ENCODE data around the gene PCOLCE2.

Gene PCOLCE2

GRCh38 chr3:142844339-142844977 is 44.4 kb downstream of the PCOLCE2 start:
- no peak overlapping the region for H3K14ac ChIP-seq (ENCODE audit: low read length)
- no peak overlapping the region for H3K23ac ChIP-seq (ENCODE audit: low read depth, low read length, poor library complexity)
- no peak overlapping the region for H2BK5ac ChIP-seq (ENCODE audit: low read length)
- no peak overlapping the region for H3K4me2 ChIP-seq (ENCODE audit: insufficient read depth, low read length, poor library complexity, severe bottlenecking)
- H2BK12ac ChIP-seq (ENCODE audit: low read length), result no peak overlapping the region
- DNase-seq (ENCODE audit: low spot score), result no peak
- H3K27ac ChIP-seq (replicated peaks; ENCODE audit: low read length), result no peak overlapping the region
- H3K27me3 ChIP-seq (ENCODE audit: control insufficient read depth in 3 of 3, insufficient read depth in 3 of 3, low read depth in 1 of 3, low read length in 3 of 3), result no peaks in the 10 kb centered on the region
- H2BK15ac ChIP-seq (ENCODE audit: low read length), result no peak overlapping the region
- H3K9ac ChIP-seq (ENCODE audit: low read depth, low read length, poor library complexity), result no peak overlapping the region
- no peak overlapping the region for H2AK5ac ChIP-seq (ENCODE audit: low read depth, low read length)
- no peaks in the 10 kb centered on the region for H3K79me1 ChIP-seq (ENCODE audit: low read depth, low read length)
- no peak overlapping the region for H3K4ac ChIP-seq (ENCODE audit: low read length)
- H3K36me3 ChIP-seq (replicated peaks in 1 of 2; ENCODE audit: control insufficient read depth in 2 of 2, insufficient read depth in 2 of 2, low read length in 2 of 2), result no peaks in the 10 kb centered on the region
- H3K4me3 ChIP-seq (ENCODE audit: low read length in 2 of 2), result no peak overlapping the region
- no peak overlapping the region for H4K8ac ChIP-seq (ENCODE audit: low read depth, low read length)
- no peaks in the 10 kb centered on the region for H3K4me1 ChIP-seq (ENCODE audit: control insufficient read depth in 2 of 2, insufficient read depth in 1 of 2, low read depth in 1 of 2, low read length in 2 of 2)
- no peak overlapping the region for H2AFZ ChIP-seq (ENCODE audit: low read length)
- no peak overlapping the region for H4K91ac ChIP-seq (ENCODE audit: low read depth, low read length, poor library complexity)
- H2BK120ac ChIP-seq (ENCODE audit: low read depth, low read length), result no peak overlapping the region
- H3K18ac ChIP-seq (ENCODE audit: low read length), result no peak overlapping the region
- no peaks in the 10 kb centered on the region for H3K9me3 ChIP-seq (replicated peaks in 1 of 2; ENCODE audit: control insufficient read depth in 2 of 2, insufficient read depth in 1 of 2, low read depth in 1 of 2, low read length in 2 of 2)
- WGBS, 2 donors (ENCODE audit: extremely low coverage in 2 of 2, insufficient read length in 2 of 2, insufficient replicate concordance in 1 of 2), result no CpG with 5 or more reads among the region's 4 CpGs

- no peak for DNase-seq (ENCODE audit: low spot score)
- Histone ChIP-seq H3K9me3 (replicated peaks in 1 of 2; ENCODE audit: control insufficient read depth in 2 of 2, insufficient read depth in 1 of 2, low read depth in 1 of 2, low read length in 2 of 2) (peaks cover 0 to 3% of the 10 kb centered on the region in 2 donors), H3K36me3 (replicated peaks in 1 of 2; ENCODE audit: control insufficient read depth in 2 of 2, insufficient read depth in 2 of 2, low read length in 2 of 2) (no peaks in the 10 kb centered on the region), H4K91ac (ENCODE audit: low read depth, low read length, poor library complexity) (no peak overlapping the region), H3K4ac (ENCODE audit: low read length) (no peak overlapping the region), H2BK5ac (ENCODE audit: low read length) (no peak overlapping the region), H3K9ac (ENCODE audit: low read depth, low read length, poor library complexity) (no peak overlapping the region), H2BK120ac (ENCODE audit: low read depth, low read length) (no peak overlapping the region), H2BK12ac (ENCODE audit: low read length) (no peak overlapping the region), H2AFZ (ENCODE audit: low read length) (no peak overlapping the region), H3K27me3 (ENCODE audit: control insufficient read depth in 3 of 3, insufficient read depth in 3 of 3, low read depth in 1 of 3, low read length in 3 of 3) (peaks cover 0 to 14% (median 0%) of the 10 kb centered on the region in 3 experiments), H3K4me2 (ENCODE audit: insufficient read depth, low read length, poor library complexity, severe bottlenecking) (no peak overlapping the region), H3K27ac (replicated peaks; ENCODE audit: low read length) (no peak overlapping the region), H3K4me1 (ENCODE audit: control insufficient read depth in 2 of 2, insufficient read depth in 1 of 2, low read depth in 1 of 2, low read length in 2 of 2) (no peaks in the 10 kb centered on the region), H2BK15ac (ENCODE audit: low read length) (no peak overlapping the region), H3K18ac (ENCODE audit: low read length) (no peak overlapping the region), H2AK5ac (ENCODE audit: low read depth, low read length) (no peak overlapping the region), H4K8ac (ENCODE audit: low read depth, low read length) (no peak overlapping the region), H3K23ac (ENCODE audit: low read depth, low read length, poor library complexity) (no peak overlapping the region), H3K4me3 (ENCODE audit: low read length in 2 of 2) (no peak overlapping the region), H3K14ac (ENCODE audit: low read length) (no peak overlapping the region), H3K79me1 (ENCODE audit: low read depth, low read length) (no peaks in the 10 kb centered on the region)
- no CpG with 5 or more reads among the region's 2 CpGs for WGBS, 2 donors (ENCODE audit: extremely low coverage in 2 of 2, insufficient read length in 2 of 2, insufficient replicate concordance in 1 of 2)
Observed at GRCh38 chr3:142839831-142840230, 49.1 kb downstream of the PCOLCE2 start.

GRCh38 chr3:142837526-142837925 is 51.4 kb downstream of the PCOLCE2 start:
- no peak overlapping the region for H3K4me2 ChIP-seq (ENCODE audit: insufficient read depth, low read length, poor library complexity, severe bottlenecking)
- no peak overlapping the region for H3K4me3 ChIP-seq (ENCODE audit: low read length in 2 of 2)
- no peak overlapping the region for H3K9ac ChIP-seq (ENCODE audit: low read depth, low read length, poor library complexity)
- peaks cover 0 to 14% (median 0%) of the 10 kb centered on the region in 3 experiments for H3K27me3 ChIP-seq (ENCODE audit: control insufficient read depth in 3 of 3, insufficient read depth in 3 of 3, low read depth in 1 of 3, low read length in 3 of 3)
- no peak overlapping the region for H3K27ac ChIP-seq (replicated peaks; ENCODE audit: low read length)
- H3K9me3 ChIP-seq (replicated peaks in 1 of 2; ENCODE audit: control insufficient read depth in 2 of 2, insufficient read depth in 1 of 2, low read depth in 1 of 2, low read length in 2 of 2), result peaks cover 0 to 3% of the 10 kb centered on the region in 2 donors
- H4K91ac ChIP-seq (ENCODE audit: low read depth, low read length, poor library complexity), result no peak overlapping the region
- DNase-seq (ENCODE audit: low spot score), result no peak
- H2AK5ac ChIP-seq (ENCODE audit: low read depth, low read length), result no peak overlapping the region
- H2AFZ ChIP-seq (ENCODE audit: low read length), result no peak overlapping the region
- H2BK15ac ChIP-seq (ENCODE audit: low read length), result no peak overlapping the region
- H3K14ac ChIP-seq (ENCODE audit: low read length), result no peak overlapping the region
- H3K18ac ChIP-seq (ENCODE audit: low read length), result no peak overlapping the region
- H3K79me1 ChIP-seq (ENCODE audit: low read depth, low read length), result no peaks in the 10 kb centered on the region
- no peak overlapping the region for H3K23ac ChIP-seq (ENCODE audit: low read depth, low read length, poor library complexity)
- H3K36me3 ChIP-seq (replicated peaks in 1 of 2; ENCODE audit: control insufficient read depth in 2 of 2, insufficient read depth in 2 of 2, low read length in 2 of 2), result no peaks in the 10 kb centered on the region
- H4K8ac ChIP-seq (ENCODE audit: low read depth, low read length), result no peak overlapping the region
- H2BK120ac ChIP-seq (ENCODE audit: low read depth, low read length), result no peak overlapping the region
- WGBS, 2 donors (ENCODE audit: extremely low coverage in 2 of 2, insufficient read length in 2 of 2, insufficient replicate concordance in 1 of 2), result no CpG with 5 or more reads among the region's 1 CpG
- H3K4ac ChIP-seq (ENCODE audit: low read length), result no peak overlapping the region
- no peak overlapping the region for H2BK5ac ChIP-seq (ENCODE audit: low read length)
- H2BK12ac ChIP-seq (ENCODE audit: low read length), result no peak overlapping the region
- H3K4me1 ChIP-seq (ENCODE audit: control insufficient read depth in 2 of 2, insufficient read depth in 1 of 2, low read depth in 1 of 2, low read length in 2 of 2), result no peaks in the 10 kb centered on the region

DNA sequence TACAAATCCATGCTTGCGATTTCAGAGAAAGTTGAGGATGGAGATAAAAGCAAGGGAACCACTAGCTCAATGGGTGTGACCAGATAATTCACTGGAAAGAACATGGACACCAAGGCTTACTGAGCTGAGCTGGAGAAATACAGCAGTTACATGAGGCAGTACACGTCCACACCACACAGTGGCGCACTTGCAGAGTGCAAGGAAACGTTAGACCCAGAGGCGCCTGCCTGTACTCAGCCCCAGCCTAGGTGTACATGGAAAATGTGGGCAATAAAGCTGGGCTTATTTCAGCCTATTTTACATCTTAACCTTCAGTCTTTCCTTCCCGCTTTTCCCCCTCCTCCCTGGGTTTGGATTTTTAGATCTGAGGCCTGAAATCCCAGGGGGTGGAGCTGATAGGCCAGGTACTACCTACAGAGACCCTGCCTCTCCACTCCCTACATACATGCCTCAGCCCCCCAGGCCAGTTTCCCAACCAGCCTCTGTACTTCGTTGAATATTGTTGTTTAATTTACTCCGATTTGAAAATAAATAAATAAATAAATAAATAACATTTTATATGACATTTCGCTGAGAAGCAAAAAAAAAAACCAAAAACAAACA is 60.1 kb downstream of the PCOLCE2 start:
- Histone ChIP-seq H3K4ac (ENCODE audit: low read length) (no peak overlapping the region), H4K91ac (ENCODE audit: low read depth, low read length, poor library complexity) (no peak overlapping the region), H2AFZ (ENCODE audit: low read length) (no peak overlapping the region), H2BK5ac (ENCODE audit: low read length) (no peak overlapping the region), H3K18ac (ENCODE audit: low read length) (no peak overlapping the region), H3K4me3 (ENCODE audit: low read length in 2 of 2) (no peak overlapping the region), H3K27ac (replicated peaks; ENCODE audit: low read length) (no peak overlapping the region), H2BK12ac (ENCODE audit: low read length) (no peak overlapping the region), H3K9me3 (replicated peaks in 1 of 2; ENCODE audit: control insufficient read depth in 2 of 2, insufficient read depth in 1 of 2, low read depth in 1 of 2, low read length in 2 of 2) (no peaks in the 10 kb centered on the region), H3K14ac (ENCODE audit: low read length) (no peak overlapping the region), H3K9ac (ENCODE audit: low read depth, low read length, poor library complexity) (no peak overlapping the region), H3K4me1 (ENCODE audit: control insufficient read depth in 2 of 2, insufficient read depth in 1 of 2, low read depth in 1 of 2, low read length in 2 of 2) (no peaks in the 10 kb centered on the region), H2BK15ac (ENCODE audit: low read length) (no peak overlapping the region), H2AK5ac (ENCODE audit: low read depth, low read length) (no peak overlapping the region), H3K36me3 (replicated peaks in 1 of 2; ENCODE audit: control insufficient read depth in 2 of 2, insufficient read depth in 2 of 2, low read length in 2 of 2) (no peaks in the 10 kb centered on the region), H3K4me2 (ENCODE audit: insufficient read depth, low read length, poor library complexity, severe bottlenecking) (no peak overlapping the region), H3K23ac (ENCODE audit: low read depth, low read length, poor library complexity) (no peak overlapping the region), H3K27me3 (ENCODE audit: control insufficient read depth in 3 of 3, insufficient read depth in 3 of 3, low read depth in 1 of 3, low read length in 3 of 3) (peaks cover 0 to 6% (median 0%) of the 10 kb centered on the region in 3 experiments), H2BK120ac (ENCODE audit: low read depth, low read length) (no peak overlapping the region), H4K8ac (ENCODE audit: low read depth, low read length) (no peak overlapping the region), H3K79me1 (ENCODE audit: low read depth, low read length) (no peaks in the 10 kb centered on the region)
- peak; percentile 74 for DNase-seq (ENCODE audit: low spot score)
- WGBS, 2 donors (ENCODE audit: extremely low coverage in 2 of 2, insufficient read length in 2 of 2, insufficient replicate concordance in 1 of 2), result no CpG with 5 or more reads among the region's 9 CpGs
